ENCODE measurements around the gene ASB1.

DNA sequence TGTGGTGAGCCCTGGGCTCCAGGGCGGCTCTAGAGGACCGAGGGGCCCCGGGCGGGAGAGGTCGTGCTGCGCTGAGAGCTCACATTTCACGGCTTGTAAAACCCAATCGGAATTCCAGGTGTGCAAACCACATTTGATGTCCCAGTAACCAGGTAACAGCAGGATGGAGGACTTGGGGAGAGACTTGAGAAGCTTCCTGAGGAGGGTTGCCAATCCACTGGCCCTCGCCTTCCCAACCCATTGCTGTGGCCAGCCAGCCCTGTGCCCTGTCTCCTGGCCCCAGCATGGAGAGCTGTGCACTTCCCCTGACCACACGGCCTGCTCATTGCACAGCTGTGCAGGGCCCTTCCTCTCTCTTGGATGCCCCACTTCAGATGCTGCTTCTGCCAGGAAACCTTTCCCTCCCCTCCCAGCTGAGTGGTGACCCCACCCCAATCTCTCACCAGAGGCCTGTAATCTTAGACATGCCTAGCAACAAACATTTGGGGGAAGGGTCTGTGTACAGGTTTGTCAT, 39.6 kb downstream of the ASB1 start:
- TF ChIP-seq POLR2AphosphoS5 (IDR thresholded peaks at IDR 0.05) (no peak), POLR2A (IDR thresholded peaks at IDR 0.05) (no peak)
